HepG2 (cell line): ENCODE measurements around the gene IFI27. TPM values are rescaled to one million over a fixed set of nuclear protein-coding genes. Genes with fewer than 3 reads are reported as not detected.
A peak's percentile ranks its signal among the peaks of the same experiment; 100 is the strongest.

Experiments used
- ATAC-seq: fragments of 200-7000 bp; cut with Tn5 transposase; 3 replicates; pipeline ENCODE4 v1.9.1; 2020; ENCODE audit warnings: mild to moderate bottlenecking, moderate library complexity
- BruUV-seq: library from RNA; stranded (reverse); fragments of 400-500 nt; replicated peaks from 2 replicates; lab custom pipeline; 2021; lab: Mats Ljungman, UMichigan
- CTCF ChIA-PET: fragments of 300-600 bp; formaldehyde crosslinking; extraction: SDS; loops from one replicate; lab custom pipeline; 2021; ENCODE audit warnings: low total read pairs, inconsistent platforms, low intra/inter-chr PET ratio; lab: Yijun Ruan, JAX
- POLR2A ChIA-PET: fragments of 350-600 bp; sonication (Branson Sonifier 250); formaldehyde crosslinking; loops from one replicate; lab custom pipeline; 2020; ENCODE audit warnings: antibody characterized with exemption, inconsistent platforms; lab: Yijun Ruan, JAX
- DNase-seq: peaks from one replicate; pipeline ENCODE4 v3.0.0-alpha.2; 2015; ENCODE audit warnings: low spot score
- FAIRE-seq: peaks from 3 replicates; lab custom pipeline; 2011; peaks lifted over from hg19 to GRCh38; lab: Jason Lieb, UNC
- H2AFZ ChIP-seq: one replicate; pipeline ENCODE4 v1.6.1; 2011; ENCODE audit warnings: low read length, inconsistent platforms
- H3K27ac ChIP-seq: fragments of 300-600 bp; 3 replicates; pipeline ENCODE4 v1.8.0; 2011; ENCODE audit warnings: mixed run types, mild to moderate bottlenecking, mixed read lengths, low read length, inconsistent platforms; ENCODE audit not compliant: insufficient read depth; ENCODE audit errors: extremely low read length
- H3K27me3 ChIP-seq, 2 experiments: fragments of 200-600 bp in 1 of 2; 2 replicates in 1 of 2; 3 replicates in 1 of 2; pipeline versions ENCODE4 v1.6.0 to v1.8.0; 2011; ENCODE audit warnings: low read length in 2 of 2, mild to moderate bottlenecking in 2 of 2, moderate library complexity in 2 of 2, inconsistent platforms in 1 of 2; ENCODE audit not compliant: insufficient read depth in 2 of 2, control insufficient read depth in 1 of 2
- H3K36me3 ChIP-seq, 2 experiments: fragments of 200-600 bp in 1 of 2; replicated peaks in 1 of 2; 2 replicates in 1 of 2; 3 replicates in 1 of 2; pipeline versions ENCODE4 v1.5.1 to v1.8.0; 2011; ENCODE audit warnings: low read length in 2 of 2, inconsistent platforms in 1 of 2; ENCODE audit not compliant: insufficient read depth in 2 of 2, control insufficient read depth in 1 of 2
- H3K4me1 ChIP-seq: 2 replicates; pipeline ENCODE4 v1.5.1; 2012; ENCODE audit warnings: low read length, inconsistent platforms; ENCODE audit not compliant: insufficient read depth
- H3K4me2 ChIP-seq: 2 replicates; pipeline ENCODE4 v1.6.0; 2011; ENCODE audit warnings: low read depth, low read length, inconsistent platforms
- H3K4me3 ChIP-seq, 3 experiments: fragments of 200-600 bp in 1 of 3; sonication (generic), shearing (Covaris generic) in 1 of 3; replicated peaks in 1 of 3; 2 replicates each; pipeline ENCODE4 v1.5.1; 2011 to 2016; ENCODE audit warnings: low read length in 3 of 3, inconsistent platforms in 2 of 3, low read depth in 2 of 3, mild to moderate bottlenecking in 2 of 3, control low read depth in 1 of 3, mixed read lengths in 1 of 3; ENCODE audit not compliant: insufficient read depth in 1 of 3
- H3K79me2 ChIP-seq: one replicate; pipeline ENCODE4 v1.6.1; 2011; ENCODE audit warnings: low read length, inconsistent platforms; ENCODE audit not compliant: insufficient read depth
- H3K9ac ChIP-seq: 2 replicates; pipeline ENCODE4 v1.6.0; 2011; ENCODE audit warnings: mild to moderate bottlenecking, low read depth, low read length, inconsistent platforms; ENCODE audit not compliant: insufficient read depth
- H3K9me3 ChIP-seq: 2 replicates; pipeline ENCODE4 v1.5.1; 2012; ENCODE audit warnings: mild to moderate bottlenecking, low read length
- H4K20me1 ChIP-seq: 2 replicates; pipeline ENCODE4 v1.6.0; 2011; ENCODE audit warnings: inconsistent platforms, mild to moderate bottlenecking, low read length, moderate library complexity; ENCODE audit not compliant: insufficient read depth
- CAMTA2 ChIP-seq: sonication (generic); formaldehyde crosslinking; IDR thresholded peaks from 2 replicates; pipeline ENCODE4 v1.4.0; 2020; ENCODE audit warnings: mild to moderate bottlenecking, missing genetic modification reagents, borderline replicate concordance
- ETV5 ChIP-seq: IDR thresholded peaks from 2 replicates; pipeline ENCODE4 v1.6.1; 2018; ENCODE audit warnings: missing biosample characterization, missing genetic modification reagents, inconsistent platforms, borderline replicate concordance
- KLF13 ChIP-seq: sonication (generic); formaldehyde crosslinking; IDR thresholded peaks from 2 replicates; pipeline ENCODE4 v1.4.0; 2020; ENCODE audit warnings: mild to moderate bottlenecking, missing genetic modification reagents
- NONO ChIP-seq, 2 experiments: fragments of 450-650 bp in 1 of 2; sonication (generic) in 1 of 2; formaldehyde crosslinking in 1 of 2; IDR thresholded peaks in 1 of 2; conservative IDR thresholded peaks in 1 of 2; 2 replicates each; pipeline versions ENCODE4 v1.6.1 to v1.8.0; 2017 to 2022; ENCODE audit warnings: mild to moderate bottlenecking in 1 of 2, missing genetic modification reagents in 1 of 2, moderate library complexity in 1 of 2
- RFX3 ChIP-seq: IDR thresholded peaks from 2 replicates; pipeline ENCODE4 v1.6.1; 2016; ENCODE audit warnings: missing biosample characterization, missing genetic modification reagents
- SAP130 ChIP-seq: IDR thresholded peaks from 2 replicates; pipeline ENCODE4 v1.6.1; 2016; ENCODE audit warnings: low read depth
- XRCC5 ChIP-seq: fragments of 200-400 bp; formaldehyde crosslinking; optimal IDR thresholded peaks from 2 replicates; pipeline ENCODE3; 2017; ENCODE audit warnings: mild to moderate bottlenecking, low read length
- YY1 ChIP-seq: IDR thresholded peaks from 2 replicates; pipeline ENCODE4 v1.6.1; 2011; ENCODE audit warnings: low read length, low read depth, moderate library complexity, mild to moderate bottlenecking; ENCODE audit not compliant: insufficient read depth, insufficient replicate concordance
- ZNF30 ChIP-seq: sonication (generic); formaldehyde crosslinking; IDR thresholded peaks from 2 replicates; pipeline ENCODE4 v1.5.0; 2020; ENCODE audit warnings: mild to moderate bottlenecking, missing genetic modification reagents
- ZNF432 ChIP-seq: sonication (generic); formaldehyde crosslinking; IDR thresholded peaks from 2 replicates; pipeline ENCODE4 v1.5.0; 2020; ENCODE audit warnings: missing genetic modification reagents, mild to moderate bottlenecking, borderline replicate concordance
- ZNF556 ChIP-seq: sonication (generic); formaldehyde crosslinking; IDR thresholded peaks from 2 replicates; pipeline ENCODE4 v1.4.0; 2020; ENCODE audit warnings: mild to moderate bottlenecking, missing genetic modification reagents, borderline replicate concordance
- ZNF768 ChIP-seq: sonication (generic); formaldehyde crosslinking; IDR thresholded peaks from 2 replicates; pipeline ENCODE4 v1.4.0; 2020; ENCODE audit warnings: missing genetic modification reagents
- ZSCAN20 ChIP-seq: sonication (generic); formaldehyde crosslinking; IDR thresholded peaks from 2 replicates; pipeline ENCODE4 v1.4.0; 2020; ENCODE audit warnings: missing genetic modification reagents, mild to moderate bottlenecking, borderline replicate concordance
- WGBS: methylation state at CpG from one replicate; pipeline ENCODE4 v1.1.6; 2017; ENCODE audit warnings: low lambda C conversion rate; 5-methylcytosine and 5-hydroxymethylcytosine counted together
- in situ Hi-C: cut with HindIII; loops from 2 replicates; pipeline ENCODE4 v1.10.0; 2017; ENCODE audit warnings: low pct_unique_long_range_greater_than_20kb; ENCODE audit not compliant: extremely low pct_ligation_motif_present
- intact Hi-C: fragments of 100-400 bp; cut with micrococcal nuclease; formaldehyde crosslinking; loops from one replicate; pipeline ENCODE4 v1.10.0; 2022; ENCODE audit not compliant: unreplicated experiment
- polyA plus RNA-seq, 8 experiments: library from polyadenylated mRNA; depleted of rRNA in 3 of 8; stranded (reverse) in 7 of 8; unstranded in 1 of 8; fragments of >200 nt; fragmentation: Illumina TruSeq in 4 of 8; extraction: Trizol in 4 of 8; gene quantifications; 2 replicates each; pipeline versions ENCODE4 v1.2.1 to v1.2.3, GENCODE V29; 2011 to 2016; ENCODE audit warnings: low read depth in 4 of 8, missing spikeins in 1 of 8, mixed read lengths in 1 of 8; ENCODE audit not compliant: insufficient read depth in 1 of 8
- total RNA-seq, 5 experiments: library from RNA; depleted of rRNA; stranded (reverse); fragments of >200 nt; fragmentation: Illumina TruSeq; extraction: Trizol; gene quantifications; 2 replicates each; pipeline ENCODE4 v1.2.3, GENCODE V29; 2016; ENCODE audit warnings: low read depth in 1 of 5
- TF ChIP-seq, protein P1 (sequence below): sonication (generic); formaldehyde crosslinking; IDR thresholded peaks from 2 replicates; pipeline ENCODE4 v1.8.0; 2022; ENCODE audit warnings: mild to moderate bottlenecking, missing genetic modification reagents, borderline replicate concordance
- TF ChIP-seq, protein P2 (sequence below): sonication (generic); formaldehyde crosslinking; IDR thresholded peaks from 2 replicates; pipeline ENCODE4 v1.5.1; 2020; ENCODE audit warnings: missing genetic modification reagents, mild to moderate bottlenecking, borderline replicate concordance

Gene IFI27
- total and polyA plus RNA-seq, 2 of the 13 experiments (the other 11 are each of a cell fraction or from before 2014, with no cell fraction given), result 1.2 to 1.7 TPM

DNA sequence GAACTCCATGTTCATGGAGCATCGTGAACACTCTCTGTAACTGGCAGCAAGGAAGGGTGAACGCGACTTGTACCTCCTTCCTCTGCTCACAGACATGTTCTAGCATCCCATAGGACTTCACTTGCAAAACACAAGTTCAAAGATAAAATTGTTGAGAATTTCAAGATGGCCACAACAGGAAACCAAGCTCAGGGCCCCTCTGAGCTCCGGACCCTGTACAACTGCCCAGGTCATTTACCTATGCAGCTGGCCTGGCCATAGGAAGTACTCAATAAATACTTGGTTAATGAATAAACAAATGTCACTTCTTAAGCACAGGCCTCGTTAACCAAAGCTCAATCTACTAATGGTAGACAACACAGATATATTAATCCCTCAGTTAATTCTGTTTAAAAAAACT is 51.9 kb downstream of the IFI27 start (continued):
- no peak for TF ChIP-seq NONO (IDR thresholded peaks at IDR 0.05)
- TF ChIP-seq NONO (CRISPR knock-in tag; conservative IDR thresholded peaks at IDR 0.05), result no peak
- peak; percentile 35 for TF ChIP-seq SAP130
- TF ChIP-seq ZSCAN20 (CRISPR knock-in tag), result no peak
- TF ChIP-seq YY1, result peak; percentile 59
- TF ChIP-seq, protein P1, sequence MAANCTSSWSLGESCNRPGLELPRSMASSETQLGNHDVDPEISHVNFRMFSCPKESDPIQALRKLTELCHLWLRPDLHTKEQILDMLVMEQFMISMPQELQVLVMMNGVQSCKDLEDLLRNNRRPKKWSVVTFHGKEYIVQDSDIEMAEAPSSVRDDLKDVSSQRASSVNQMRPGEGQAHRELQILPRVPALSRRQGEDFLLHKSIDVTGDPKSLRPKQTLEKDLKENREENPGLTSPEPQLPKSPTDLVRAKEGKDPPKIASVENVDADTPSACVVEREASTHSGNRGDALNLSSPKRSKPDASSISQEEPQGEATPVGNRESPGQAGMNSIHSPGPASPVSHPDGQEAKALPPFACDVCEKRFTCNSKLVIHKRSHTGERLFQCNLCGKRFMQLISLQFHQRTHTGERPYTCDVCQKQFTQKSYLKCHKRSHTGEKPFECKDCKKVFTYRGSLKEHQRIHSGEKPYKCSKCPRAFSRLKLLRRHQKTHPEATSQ (CRISPR knock-in tag), result no peak
- no peak for TF ChIP-seq ZNF432
- peak; percentile 38; the same call in 1 of the 2 replicates for TF ChIP-seq ETV5 (CRISPR knock-in tag)

DNA sequence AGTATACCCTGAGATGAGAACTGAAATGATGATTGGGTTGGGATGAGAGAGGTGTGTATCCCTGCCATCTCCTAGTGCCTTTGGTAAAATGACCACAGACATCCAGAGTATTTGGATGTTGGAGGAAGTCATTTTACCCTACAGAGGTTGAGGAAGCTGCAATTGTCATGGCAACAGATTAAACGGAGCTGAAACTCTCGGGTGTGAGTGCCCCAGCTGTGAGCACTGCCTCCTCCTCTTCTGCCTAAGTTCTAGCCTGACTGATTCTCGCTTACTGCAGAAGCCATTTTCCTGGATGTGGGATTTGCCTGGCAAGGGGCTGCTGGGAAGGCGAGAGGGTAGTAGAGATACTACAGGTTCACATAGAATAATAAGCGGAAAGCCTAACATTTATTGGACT is 53.3 kb downstream of the IFI27 start:
- ChIA-PET CTCF (no interaction called here), POLR2A (no interaction called here)
- DNase-seq, result no peak
- Histone ChIP-seq H3K36me3 (no peaks in the 10 kb centered on the region), H2AFZ (no peak overlapping the region), H3K79me2 (no peaks in the 10 kb centered on the region), H3K4me1 (peaks cover 52% of the 10 kb centered on the region), H3K27me3 (peaks cover 1 to 30% of the 10 kb centered on the region in 2 experiments; a peak in 3 of 5 replicates), H4K20me1 (no peaks in the 10 kb centered on the region), H3K9me3 (no peaks in the 10 kb centered on the region), H3K27ac (no peak overlapping the region), H3K9ac (no peak overlapping the region), H3K4me2 (no peak overlapping the region), H3K4me3 (no peak overlapping the region)
- FAIRE-seq, result no peak
- intact Hi-C loops, result no loop called here
- ATAC-seq, result no peak
- BruUV-seq, result no TSS peak
- WGBS, result 27% methylated on average over 5 of the region's 5 CpGs
- in situ Hi-C loops, result no loop called here
- no peak for TF ChIP-seq ZNF556 (CRISPR knock-in tag)
- TF ChIP-seq XRCC5, result no peak
- TF ChIP-seq ZNF768 (CRISPR knock-in tag), result no peak
- TF ChIP-seq CAMTA2 (CRISPR knock-in tag), result no peak
- no peak for TF ChIP-seq RFX3 (CRISPR knock-in tag)
- TF ChIP-seq KLF13 (CRISPR knock-in tag), result no peak
- TF ChIP-seq, protein P2, sequence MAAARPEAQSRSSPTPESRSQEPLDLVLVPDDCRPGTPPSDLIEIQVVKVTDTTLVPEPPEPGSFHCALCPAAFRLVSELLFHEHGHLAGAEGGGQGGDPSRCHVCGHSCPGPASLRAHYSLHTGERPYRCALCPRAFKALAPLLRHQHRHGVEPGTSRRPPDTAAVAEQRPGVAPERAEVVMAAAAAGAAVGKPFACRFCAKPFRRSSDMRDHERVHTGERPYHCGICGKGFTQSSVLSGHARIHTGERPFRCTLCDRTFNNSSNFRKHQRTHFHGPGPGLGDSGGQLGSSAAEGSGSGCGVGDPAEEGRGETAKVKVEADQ, result no peak
- no peak for TF ChIP-seq ZNF30 (CRISPR knock-in tag)
